ENCODE results near the gene TICRR.
"Not testable (repeated sequence)": the region's sequence is repeated elsewhere in the genome, so short reads cannot be mapped to it uniquely, and the experiment has no call there.

TICRR gene

DNA sequence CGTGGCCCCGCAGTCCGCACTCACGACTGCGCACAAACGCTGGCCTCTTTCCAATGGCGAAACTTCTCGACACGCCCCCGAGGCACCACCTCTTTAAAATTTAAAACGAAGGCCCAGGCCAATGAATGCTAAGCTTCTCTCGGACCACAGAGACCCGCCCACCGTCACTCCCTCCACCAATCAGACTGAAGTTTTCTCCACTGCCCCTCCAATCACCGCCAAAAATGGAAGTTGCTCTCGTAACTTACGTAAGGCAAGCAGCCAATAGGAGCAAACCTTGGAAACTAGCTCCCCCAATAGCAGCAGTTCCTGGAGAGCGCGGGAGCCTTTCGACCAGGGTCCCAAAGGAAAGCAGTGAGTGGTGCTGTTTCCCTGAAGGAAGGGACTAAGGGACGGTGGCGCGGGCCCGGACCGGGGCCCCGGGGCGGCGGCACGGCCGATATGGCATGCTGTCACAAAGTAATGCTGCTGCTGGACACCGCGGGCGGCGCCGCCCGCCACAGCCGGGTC lies at the start of gene TICRR:
Gene TICRR, plus strand, starts transcription at position 324 of the 510 bp plus-strand sequence. Its CDS starts 118 bp downstream, at position 442.
- peak; percentile 99 for DNase-seq

GRCh38 chr15:89526181-89526580 lies 49.1 kb upstream of the TICRR start:
- no peak for DNase-seq

DNA sequence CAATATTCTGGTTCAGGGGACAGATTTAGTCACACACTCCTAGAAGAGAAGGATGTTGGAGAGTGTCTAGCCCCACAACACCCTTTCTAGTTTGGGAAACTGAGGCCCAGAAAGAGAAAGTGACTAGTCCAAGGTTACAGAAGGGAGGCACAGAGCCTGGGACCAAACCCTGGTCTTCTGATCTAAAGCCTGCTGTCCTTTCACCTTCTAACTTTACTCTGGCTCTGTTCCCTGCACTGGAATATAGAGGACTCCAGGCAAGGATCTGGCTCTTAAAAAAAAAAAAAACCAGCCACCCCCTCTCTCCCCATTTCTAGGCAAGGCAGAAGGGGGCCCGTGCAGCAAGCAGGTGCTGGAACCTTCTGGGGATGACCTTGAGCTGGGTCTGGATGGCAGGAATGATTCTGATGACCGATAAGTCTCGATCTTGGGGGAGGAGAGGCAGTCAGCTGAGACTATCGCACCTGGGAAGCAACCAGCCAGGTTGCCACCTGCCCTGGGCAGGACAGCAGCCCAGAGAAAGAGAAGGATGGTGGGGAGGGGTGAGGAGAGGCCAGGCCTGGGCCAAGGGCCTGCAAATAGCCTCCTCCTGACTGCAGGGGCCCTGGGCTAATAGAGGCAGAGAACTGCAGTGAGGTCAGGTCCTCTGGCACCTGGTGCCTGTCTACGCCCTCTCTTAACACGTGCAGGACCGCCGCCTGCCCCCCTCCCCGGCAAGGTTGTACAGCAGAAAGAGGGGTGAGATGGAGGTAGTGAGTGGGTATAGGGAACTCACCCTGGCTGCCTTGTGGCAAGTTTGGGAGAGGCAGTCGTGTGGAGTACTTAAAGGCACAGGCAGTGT lies 48.4 kb upstream of the TICRR start:
- DNase-seq, result no peak

DNA sequence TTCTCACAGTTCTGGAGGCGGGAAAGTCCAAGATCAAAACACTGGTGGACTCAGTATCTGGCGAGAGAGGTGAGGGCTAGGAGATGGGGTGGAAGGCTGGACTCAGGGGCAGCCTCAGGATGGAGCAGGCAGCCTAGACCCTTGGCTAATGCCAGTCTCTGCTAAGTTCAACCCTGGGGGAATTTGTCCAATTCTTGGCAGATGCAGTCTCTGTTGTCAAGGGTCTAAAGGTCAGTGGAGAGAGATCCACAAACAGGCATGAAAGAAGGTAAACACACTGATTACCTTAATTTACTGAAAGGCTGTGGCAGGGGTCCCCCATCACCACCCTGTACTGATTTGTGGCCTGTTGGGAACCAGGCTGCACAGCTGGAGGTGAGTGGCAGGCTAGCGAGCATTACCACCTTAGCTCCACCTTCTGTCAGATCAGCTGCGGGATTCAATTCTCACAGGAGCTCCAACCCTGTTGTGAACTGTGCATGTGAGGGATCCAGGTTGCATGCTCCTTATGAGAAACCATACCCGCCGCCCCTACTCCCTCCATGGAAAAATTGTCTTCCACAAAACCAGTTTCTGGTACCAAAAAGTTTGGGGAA lies 46.4 kb upstream of the TICRR start:
- no peak for DNase-seq

GRCh38 chr15:89530976-89531375 lies 44.3 kb upstream of the TICRR start:
- no peak for DNase-seq

DNA sequence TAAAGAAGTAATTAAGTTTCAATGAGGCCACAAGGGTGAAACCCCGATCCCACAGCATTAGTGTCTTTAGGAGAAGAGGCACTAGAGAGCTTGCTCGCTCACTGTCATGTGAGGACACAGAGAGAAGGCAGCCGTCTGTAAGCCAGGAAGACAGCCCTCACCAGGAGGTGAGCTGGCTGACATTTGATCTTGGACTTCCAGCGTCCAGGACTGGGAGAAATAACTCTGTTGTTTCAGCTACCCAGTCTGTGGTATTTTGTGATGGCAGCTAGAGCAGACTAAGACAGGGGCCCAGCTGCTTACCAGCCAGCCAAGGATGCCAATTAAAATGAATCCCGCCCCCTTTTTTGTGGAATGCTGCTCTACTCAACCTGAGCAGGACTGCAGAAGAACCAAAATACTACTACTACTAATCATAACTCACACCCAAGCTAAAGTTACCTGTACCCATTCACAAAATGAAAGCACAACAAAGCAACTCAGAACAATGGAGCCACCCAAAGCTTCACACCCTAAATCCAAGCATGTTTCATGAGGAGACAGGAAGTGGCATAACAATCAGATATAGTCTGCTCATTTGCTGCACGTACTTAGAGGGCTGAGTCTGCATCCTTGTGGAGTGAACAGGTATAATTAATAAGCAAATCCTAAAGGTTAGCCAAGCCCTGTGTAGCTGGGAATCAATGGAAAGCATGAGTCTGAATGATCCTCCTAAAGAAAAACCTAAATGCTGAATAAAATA lies 43.3 kb upstream of the TICRR start:
- DNase-seq, result no peak

GRCh38 chr15:89533861-89534544 lies 41.3 kb upstream of the TICRR start:
- no peak for DNase-seq

DNA sequence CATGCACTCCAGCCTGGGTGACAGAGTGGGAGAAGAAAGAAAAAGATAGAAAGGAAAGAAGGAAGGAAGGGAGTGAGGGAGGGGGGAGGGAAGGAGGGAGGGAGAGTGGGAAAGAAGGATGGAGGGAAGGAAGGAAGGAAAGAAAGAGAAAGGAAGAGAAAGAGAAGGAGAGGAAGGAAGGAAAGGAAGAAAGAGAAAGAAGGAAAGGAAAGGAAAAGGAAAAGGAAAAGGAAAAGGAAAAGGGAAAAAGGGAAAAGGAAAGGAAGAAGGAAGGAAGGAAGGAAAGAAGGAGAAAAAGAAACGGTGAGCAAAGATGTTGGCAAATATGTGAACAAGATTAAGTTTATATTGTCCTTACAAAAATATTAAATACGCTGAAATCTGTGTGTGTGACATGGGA lies 36.2 kb upstream of the TICRR start:
- no peak for DNase-seq

- no peak for DNase-seq
Observed at GRCh38 chr15:89542369-89542768, 32.9 kb upstream of the TICRR start.

DNA sequence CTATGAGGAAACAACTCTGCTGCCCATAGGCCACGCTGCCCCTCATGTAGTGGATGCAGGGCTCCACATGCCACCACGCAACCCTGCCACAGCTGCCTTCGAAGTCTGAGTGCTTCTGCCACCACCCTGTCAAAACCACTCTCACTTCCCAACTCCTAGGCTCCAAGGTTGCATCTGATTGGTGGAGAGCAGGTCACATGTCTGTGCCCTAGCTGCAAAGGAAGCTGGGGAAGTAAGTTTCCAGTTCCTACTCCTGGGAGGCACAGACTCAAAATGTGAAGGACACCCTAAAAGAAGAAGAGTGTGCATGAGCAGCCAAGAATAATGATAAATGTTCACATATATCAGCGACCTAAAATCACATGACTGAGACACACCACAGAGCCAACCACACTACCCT lies 31.9 kb upstream of the TICRR start:
- DNase-seq, result no peak

DNA sequence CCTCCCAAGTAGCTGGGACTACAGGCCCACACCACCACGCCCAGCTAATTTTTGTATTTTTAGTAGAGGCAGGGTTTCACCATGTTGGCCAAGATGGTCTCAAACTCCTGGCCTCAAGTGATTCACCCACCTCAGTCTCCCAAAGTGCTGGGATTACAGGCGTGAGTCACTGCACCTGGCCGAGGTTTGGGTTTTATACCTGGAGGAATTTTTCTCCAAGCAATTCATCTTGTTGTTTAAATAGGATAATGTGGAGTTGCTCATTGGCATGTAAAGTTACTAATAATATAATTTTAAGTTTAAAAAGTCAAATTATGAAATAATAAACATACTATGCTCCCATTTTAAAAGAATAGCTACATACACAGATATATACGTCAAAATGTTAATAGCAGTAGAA lies 26.1 kb upstream of the TICRR start:
- not testable (repeated sequence) for DNase-seq

DNA sequence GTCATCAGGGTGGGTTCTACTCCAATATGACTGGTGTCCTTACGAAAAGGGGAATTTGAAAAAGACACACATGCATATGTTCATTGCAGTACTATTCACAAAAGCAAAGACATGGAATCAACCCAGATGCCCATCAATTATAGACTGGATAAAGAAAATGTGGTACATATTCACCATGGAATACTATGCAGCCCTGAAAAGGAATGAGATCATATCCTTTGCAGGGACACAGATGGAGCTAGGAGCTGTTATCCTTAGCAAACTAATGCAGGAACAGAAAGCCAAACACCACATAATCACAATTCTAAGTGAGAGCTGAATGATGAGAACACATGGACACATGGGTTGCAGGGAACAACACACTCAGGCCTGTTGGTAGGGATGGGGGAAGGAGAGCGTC lies 24.8 kb upstream of the TICRR start:
- no peak for DNase-seq

GRCh38 chr15:89551550-89551949 lies 23.7 kb upstream of the TICRR start:
- DNase-seq, result no peak

- DNase-seq, result no peak
Observed at GRCh38 chr15:89553632-89554031, 21.6 kb upstream of the TICRR start.

GRCh38 chr15:89554247-89554646 lies 21.0 kb upstream of the TICRR start:
- DNase-seq, result no peak

DNA sequence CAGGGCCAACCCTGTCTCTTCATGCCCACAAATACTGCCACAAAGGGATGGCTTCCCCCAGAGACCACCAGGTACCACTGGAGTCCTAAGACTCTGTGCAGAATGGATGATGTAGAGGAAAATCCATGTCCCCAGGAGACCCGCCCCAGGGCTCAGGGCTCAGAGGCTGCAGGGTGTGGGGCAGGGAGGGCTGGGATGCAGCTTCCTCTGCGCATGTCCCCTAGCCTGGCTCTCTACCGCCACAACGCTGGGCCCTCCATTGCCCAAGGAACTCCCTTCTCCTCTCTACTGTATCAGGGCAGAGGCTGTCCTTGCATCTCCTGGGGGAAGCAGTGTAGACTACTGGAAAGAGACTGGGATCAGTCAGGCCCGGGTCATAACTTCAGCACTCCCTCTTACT lies 19.5 kb upstream of the TICRR start:
- DNase-seq, result no peak

- peak; percentile 52 for DNase-seq
Observed at GRCh38 chr15:89556413-89557262, 18.6 kb upstream of the TICRR start.

DNA sequence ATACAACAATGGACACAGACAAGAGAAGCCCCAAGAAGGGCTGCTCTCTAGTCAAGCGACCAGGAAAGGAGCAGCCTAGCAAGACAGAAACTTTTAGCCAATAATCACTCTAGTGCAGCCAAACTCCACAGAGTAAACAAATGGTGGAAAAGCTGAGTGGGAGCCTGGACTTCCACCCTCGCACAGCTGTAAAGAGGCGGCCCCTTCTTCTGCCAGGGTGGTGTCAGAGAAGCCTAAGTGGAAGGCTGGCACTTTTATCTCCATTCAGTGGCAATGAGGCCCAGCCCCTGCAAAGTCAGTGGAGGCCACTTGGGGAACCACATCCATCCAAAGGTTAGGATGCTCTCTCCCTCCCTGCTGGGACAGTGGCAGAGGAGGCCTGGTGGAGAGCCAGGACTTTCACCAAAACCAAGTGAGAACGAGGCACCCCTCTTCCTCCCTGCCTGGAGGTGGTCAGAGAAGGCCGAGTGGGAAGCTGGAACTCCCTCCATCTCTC lies 15.5 kb upstream of the TICRR start:
- DNase-seq, result no peak

DNA sequence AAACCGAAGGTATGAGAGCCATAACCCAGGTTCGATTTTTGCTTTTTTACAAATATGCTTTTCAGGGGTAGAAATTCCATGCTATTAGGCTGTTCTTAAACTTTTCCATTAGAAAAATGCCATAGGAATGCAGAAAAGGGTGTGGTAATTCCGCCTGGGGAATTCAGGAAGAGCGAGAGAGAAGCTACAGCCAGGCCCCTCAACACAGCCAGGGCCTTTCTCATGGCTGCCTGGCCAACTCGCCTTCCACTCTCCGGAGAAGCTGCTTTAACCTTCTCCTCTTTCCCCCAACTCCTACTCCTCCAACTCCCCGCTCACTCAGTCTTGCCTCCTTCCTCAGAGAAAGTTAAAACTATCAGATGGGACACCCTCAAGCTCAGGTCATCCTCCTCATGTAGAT lies 9.1 kb upstream of the TICRR start:
- no peak for DNase-seq

DNA sequence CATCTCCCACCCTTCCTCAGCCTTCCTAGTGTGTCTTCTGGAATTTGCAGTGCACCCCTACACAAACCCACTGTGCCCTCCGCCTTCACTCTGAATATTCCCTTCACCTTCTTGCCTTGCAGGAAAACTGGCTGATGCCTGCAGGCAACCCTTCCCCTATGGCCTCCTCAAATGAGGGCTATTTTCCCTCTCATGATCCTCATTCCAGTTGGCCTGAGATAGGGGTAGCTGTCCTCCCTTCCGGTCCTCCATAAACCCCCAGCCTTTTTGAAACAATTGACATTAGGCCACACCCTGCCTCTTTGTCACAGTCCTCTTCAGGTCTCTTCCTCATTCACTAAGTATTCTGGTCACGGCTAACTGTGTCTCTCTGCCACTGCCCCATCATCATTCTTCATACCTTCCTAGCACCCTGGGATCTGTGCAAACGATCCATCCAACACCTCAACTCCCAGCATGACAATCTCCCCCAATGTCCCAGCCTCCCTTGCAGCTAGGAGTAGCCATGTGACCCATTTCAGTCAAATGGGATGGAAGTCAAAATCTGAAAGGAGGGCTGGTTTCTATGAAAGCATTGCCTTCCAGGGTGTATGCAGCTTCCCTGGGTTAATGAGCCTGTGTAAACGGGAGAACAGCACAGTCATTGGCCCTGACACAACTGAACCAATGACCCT lies 8.5 kb upstream of the TICRR start:
- DNase-seq, result no peak

GRCh38 chr15:89569090-89569745 lies 6.1 kb upstream of the TICRR start:
- no peak for DNase-seq

Measured in NCI-H1436 (cell line).